DND-41 (cell line): ENCODE data around the gene NR6A1.

Experiments used
- ATAC-seq: fragments of 200-7000 bp; cut with Tn5 transposase; 3 replicates; pipeline ENCODE4 v1.9.1; 2021; ENCODE audit warnings: low read depth; ENCODE audit not compliant: insufficient read depth
- DNase-seq: peaks from one replicate; pipeline ENCODE4 v3.0.0-alpha.2; 2020
- H2AFZ ChIP-seq: 2 replicates; pipeline ENCODE4 v1.6.0; 2012; ENCODE audit warnings: low read depth, low read length
- H3K27ac ChIP-seq: 2 replicates; pipeline ENCODE4 v1.5.1; 2012; ENCODE audit warnings: low read length, inconsistent platforms
- H3K27me3 ChIP-seq: fragments of 200-600 bp; sonication (generic); 2 replicates; pipeline ENCODE4 v1.6.0; 2012; ENCODE audit warnings: low read length, mild to moderate bottlenecking, inconsistent platforms; ENCODE audit not compliant: insufficient read depth, poor library complexity
- H3K36me3 ChIP-seq: 2 replicates; pipeline ENCODE4 v1.5.1; 2012; ENCODE audit warnings: low read length, inconsistent platforms; ENCODE audit not compliant: insufficient read depth
- H3K4me1 ChIP-seq: 2 replicates; pipeline ENCODE4 v1.5.1; 2012; ENCODE audit warnings: mild to moderate bottlenecking, low read length; ENCODE audit not compliant: insufficient read depth
- H3K4me2 ChIP-seq: 2 replicates; pipeline ENCODE4 v1.6.0; 2012; ENCODE audit warnings: mild to moderate bottlenecking, moderate library complexity, low read length, inconsistent platforms; ENCODE audit not compliant: insufficient read depth
- H3K4me3 ChIP-seq, 2 experiments: fragments of 200-600 bp in 1 of 2; shearing (Covaris generic) in 1 of 2; 2 replicates each; pipeline ENCODE4 v1.5.1; 2012 to 2016; ENCODE audit warnings: inconsistent platforms in 2 of 2, low read length in 2 of 2, mild to moderate bottlenecking in 2 of 2, low read depth in 1 of 2, moderate library complexity in 1 of 2
- H3K79me2 ChIP-seq: 2 replicates; pipeline ENCODE4 v1.6.0; 2012; ENCODE audit warnings: low read length, inconsistent platforms; ENCODE audit not compliant: insufficient read depth
- H3K9ac ChIP-seq: 2 replicates; pipeline ENCODE4 v1.6.0; 2012; ENCODE audit warnings: low read depth, mild to moderate bottlenecking, inconsistent platforms, low read length, moderate library complexity
- H3K9me3 ChIP-seq: 2 replicates; pipeline ENCODE4 v1.5.1; 2012; ENCODE audit warnings: low read length, moderate library complexity, mild to moderate bottlenecking, inconsistent platforms; ENCODE audit not compliant: insufficient read depth, severe bottlenecking
- H4K20me1 ChIP-seq: 2 replicates; pipeline ENCODE4 v1.6.0; 2012; ENCODE audit warnings: low read length; ENCODE audit not compliant: insufficient read depth
- CTCF ChIP-seq: IDR thresholded peaks from 2 replicates; pipeline ENCODE4 v1.5.1; 2012; ENCODE audit warnings: borderline replicate concordance, low read length, moderate library complexity, mild to moderate bottlenecking; ENCODE audit not compliant: poor library complexity, severe bottlenecking; ENCODE audit errors: extremely low read depth
- EZH2 ChIP-seq: IDR thresholded peaks from 3 replicates; pipeline ENCODE4 v1.6.1; 2012; ENCODE audit warnings: borderline replicate concordance, low read depth, mild to moderate bottlenecking, moderate library complexity, low read length, inconsistent platforms; ENCODE audit not compliant: severe bottlenecking

Gene NR6A1

GRCh38 chr9:124761710-124762109 is 9.4 kb downstream of the NR6A1 start:
- H4K20me1 ChIP-seq: peaks cover 7% of the 10 kb centered on the region; the same call in 1 of the 2 replicates
- no peaks in the 10 kb centered on the region for H3K9me3 ChIP-seq
- H3K27me3 ChIP-seq: no peaks in the 10 kb centered on the region
- DNase-seq (no peak), ATAC-seq (no peak)
- H3K4me2 ChIP-seq: no peak overlapping the region
- H3K27ac ChIP-seq: no peak overlapping the region
- H3K9ac ChIP-seq: no peak overlapping the region
- H3K79me2 ChIP-seq: no peaks in the 10 kb centered on the region; the same call in 1 of the 2 replicates
- TF ChIP-seq CTCF (no peak), EZH2 (no peak)
- no peaks in the 10 kb centered on the region for H3K4me1 ChIP-seq
- no peak overlapping the region for H3K4me3 ChIP-seq
- no peak overlapping the region for H2AFZ ChIP-seq
- no peaks in the 10 kb centered on the region for H3K36me3 ChIP-seq

GRCh38 chr9:124761196-124761595 is 9.9 kb downstream of the NR6A1 start:
- Histone ChIP-seq H4K20me1 (peaks cover 7% of the 10 kb centered on the region; the same call in 1 of the 2 replicates), H3K27me3 (no peaks in the 10 kb centered on the region), H2AFZ (no peak overlapping the region), H3K36me3 (no peaks in the 10 kb centered on the region), H3K9ac (no peak overlapping the region), H3K27ac (no peak overlapping the region), H3K79me2 (no peaks in the 10 kb centered on the region; the same call in 1 of the 2 replicates), H3K9me3 (no peaks in the 10 kb centered on the region), H3K4me3 (no peak overlapping the region), H3K4me2 (no peak overlapping the region), H3K4me1 (no peaks in the 10 kb centered on the region)
- no peak for ATAC-seq
- DNase-seq: no peak
- TF ChIP-seq CTCF (no peak), EZH2 (no peak)

GRCh38 chr9:124760719-124761118 is 10.4 kb downstream of the NR6A1 start:
- Histone ChIP-seq H2AFZ (no peak overlapping the region), H3K36me3 (no peaks in the 10 kb centered on the region), H3K9me3 (no peaks in the 10 kb centered on the region), H3K4me2 (no peak overlapping the region), H3K9ac (no peak overlapping the region), H3K4me3 (no peak overlapping the region), H4K20me1 (peaks cover 7% of the 10 kb centered on the region; the same call in 1 of the 2 replicates), H3K27ac (no peak overlapping the region), H3K4me1 (no peaks in the 10 kb centered on the region), H3K27me3 (no peaks in the 10 kb centered on the region), H3K79me2 (no peaks in the 10 kb centered on the region; the same call in 1 of the 2 replicates)
- DNase-seq (no peak), ATAC-seq (no peak)
- TF ChIP-seq CTCF (no peak), EZH2 (no peak)

- no peaks in the 10 kb centered on the region for H3K4me1 ChIP-seq
- DNase-seq (no peak), ATAC-seq (no peak)
- no peaks in the 10 kb centered on the region for H3K27me3 ChIP-seq
- no peak overlapping the region for H2AFZ ChIP-seq
- H3K9ac ChIP-seq: no peak overlapping the region
- no peak for TF ChIP-seq CTCF
- H3K27ac ChIP-seq: no peak overlapping the region
- H3K36me3 ChIP-seq: no peaks in the 10 kb centered on the region
- no peak overlapping the region for H3K4me3 ChIP-seq
- H3K79me2 ChIP-seq: no peaks in the 10 kb centered on the region; the same call in 1 of the 2 replicates
- H3K4me2 ChIP-seq: no peak overlapping the region
- H4K20me1 ChIP-seq: peaks cover 7% of the 10 kb centered on the region; the same call in 1 of the 2 replicates
- H3K9me3 ChIP-seq: no peaks in the 10 kb centered on the region
Measured at GRCh38 chr9:124759327-124759726, 11.8 kb downstream of the NR6A1 start.
